GM21576 (cell line): ENCODE measurements around the gene CIITA.
A peak's percentile ranks its signal among the peaks of the same experiment; 100 is the strongest.

Experiments
- ATAC-seq: cut with Tn5 transposase; IDR thresholded peaks from one replicate; pipeline ENCODE4 v1.9.1; 2021; ENCODE audit warnings: mild to moderate bottlenecking, moderate library complexity; ENCODE audit not compliant: unreplicated experiment

CIITA gene

DNA sequence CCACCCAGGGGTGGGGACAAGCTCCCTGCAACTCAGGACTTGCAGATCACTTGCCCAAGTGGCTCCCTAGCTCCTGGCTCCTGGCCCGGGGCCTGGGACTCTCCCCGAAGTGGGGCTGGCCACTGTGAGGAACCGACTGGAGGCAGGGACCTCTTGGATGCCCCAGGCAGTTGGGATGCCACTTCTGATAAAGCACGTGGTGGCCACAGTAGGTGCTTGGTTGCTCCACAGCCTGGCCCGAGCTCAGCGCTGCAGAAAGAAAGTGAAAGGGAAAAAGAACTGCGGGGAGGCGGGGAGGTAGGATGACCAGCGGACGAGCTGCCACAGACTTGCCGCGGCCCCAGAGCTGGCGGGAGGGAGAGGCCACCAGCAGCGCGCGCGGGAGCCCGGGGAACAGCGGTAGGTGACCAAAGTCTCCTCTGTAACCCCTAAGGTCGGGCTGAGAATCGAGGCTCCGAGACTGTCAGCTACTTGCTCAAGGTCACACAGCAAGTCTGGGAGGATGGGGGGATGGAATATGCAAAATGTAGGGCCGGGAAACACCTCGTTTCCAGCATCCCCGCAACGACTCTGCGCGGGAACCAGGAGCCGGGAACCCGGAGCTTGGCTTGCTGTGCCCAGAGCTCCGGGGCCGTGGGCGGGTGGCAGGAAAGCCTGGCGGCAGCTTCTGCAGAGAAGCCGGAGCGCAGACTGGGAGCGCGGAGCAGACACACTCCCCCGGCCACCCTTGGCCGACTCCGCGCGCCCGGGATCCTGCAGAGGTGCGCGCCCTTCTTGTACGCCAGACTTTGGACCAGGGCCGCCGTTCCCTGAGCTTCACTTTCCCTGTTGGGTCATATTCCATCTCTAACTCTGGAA is 1.9 kb downstream of the CIITA start:
- no peak for ATAC-seq

GRCh38 chr16:10879681-10880589 is 2.9 kb downstream of the CIITA start:
- ATAC-seq = no peak

DNA sequence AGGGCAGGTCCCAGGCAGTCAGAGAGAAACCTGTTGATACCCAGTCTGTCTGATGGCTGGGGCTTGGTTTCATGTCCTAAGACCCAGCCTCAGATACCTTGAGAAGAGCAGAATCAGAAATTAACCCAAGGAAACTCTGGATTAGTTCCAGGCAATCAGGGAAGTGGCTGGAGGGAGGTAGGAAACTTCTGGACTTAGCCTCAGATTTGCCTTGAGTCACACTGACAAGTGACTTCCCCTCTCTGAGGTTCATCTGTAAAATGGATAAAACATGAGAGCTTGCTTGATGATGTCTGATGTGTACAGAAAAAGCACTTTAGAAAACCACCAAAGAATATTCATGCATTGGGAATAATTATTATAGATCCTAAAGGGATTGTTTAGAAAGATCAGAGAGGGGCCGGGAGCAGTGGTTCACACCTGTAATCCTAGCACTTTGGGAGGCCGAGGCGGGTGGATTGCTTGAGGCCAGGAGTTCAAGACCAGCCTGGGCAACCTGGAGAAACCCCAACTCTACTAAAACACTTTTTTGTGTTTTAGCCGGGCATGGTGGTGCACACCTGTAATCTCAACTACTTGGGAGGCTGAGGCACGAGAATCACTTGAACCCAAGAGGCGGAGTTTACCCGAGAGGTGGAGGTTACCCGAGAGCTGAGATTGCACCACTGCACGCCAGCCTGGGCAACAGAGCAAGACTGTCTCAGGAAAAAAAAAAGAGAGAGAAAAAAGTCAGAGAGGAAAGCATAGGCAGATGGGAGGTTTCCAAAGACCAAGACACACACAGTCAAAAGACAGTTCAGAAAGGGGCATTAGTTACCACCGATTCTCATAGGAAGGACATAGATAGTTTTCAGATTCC is 3.8 kb downstream of the CIITA start:
- no peak for ATAC-seq

- no peak for ATAC-seq
Measured at GRCh38 chr16:10881479-10882030, 4.6 kb downstream of the CIITA start.

DNA sequence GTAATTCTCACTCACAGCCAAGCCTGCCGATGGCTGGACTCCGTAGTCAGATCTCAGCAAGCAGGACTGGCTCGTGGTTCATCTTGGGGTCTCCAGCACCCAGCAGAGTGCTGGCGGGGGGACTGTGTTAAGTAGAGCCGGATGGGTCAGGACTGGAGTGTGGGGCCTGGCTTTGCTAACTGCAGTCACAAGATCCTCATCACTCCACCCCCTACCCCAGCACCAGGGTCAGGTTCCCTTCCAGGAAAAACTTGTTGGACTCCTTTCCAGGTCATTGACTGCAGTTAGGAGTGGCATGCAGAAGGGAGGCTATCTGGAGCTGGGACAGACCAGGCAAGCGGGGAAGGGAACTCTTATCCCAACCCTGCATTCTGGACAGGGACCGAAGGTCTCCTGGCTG is 6.0 kb downstream of the CIITA start:
- no peak for ATAC-seq

- no peak for ATAC-seq
Measured at GRCh38 chr16:10885246-10885645, 8.2 kb downstream of the CIITA start.

DNA sequence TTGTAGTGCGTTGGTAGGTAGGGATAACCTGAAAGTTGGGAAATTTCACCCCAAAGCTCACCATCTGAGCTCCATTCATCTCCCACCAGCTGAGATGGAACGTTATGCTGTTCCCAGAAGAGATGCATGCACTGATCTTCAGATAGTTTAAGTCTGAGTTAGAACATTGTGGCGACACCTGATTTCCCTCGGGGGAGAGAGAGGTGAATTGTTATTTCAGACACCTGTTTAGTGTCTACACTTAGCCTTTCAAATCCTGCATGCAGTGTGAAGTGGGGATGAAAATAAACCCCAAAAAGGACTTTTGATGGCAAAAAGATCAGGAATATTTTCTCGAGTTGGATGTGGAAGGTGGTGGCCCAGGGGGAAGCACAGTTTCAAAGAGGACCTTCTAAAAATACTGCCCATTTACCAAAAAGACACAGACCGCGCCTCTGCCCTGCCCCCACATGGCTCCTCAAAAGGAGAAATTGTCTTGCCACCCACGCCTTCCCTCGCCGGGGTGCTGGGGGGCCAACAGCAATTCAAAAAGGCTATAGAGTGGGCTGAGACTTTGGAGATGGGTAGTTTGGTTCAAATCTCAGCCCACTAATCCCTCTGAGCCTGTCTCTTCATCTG is 11.4 kb downstream of the CIITA start:
- no peak for ATAC-seq

GRCh38 chr16:10889855-10890254 is 12.9 kb downstream of the CIITA start:
- ATAC-seq = no peak

DNA sequence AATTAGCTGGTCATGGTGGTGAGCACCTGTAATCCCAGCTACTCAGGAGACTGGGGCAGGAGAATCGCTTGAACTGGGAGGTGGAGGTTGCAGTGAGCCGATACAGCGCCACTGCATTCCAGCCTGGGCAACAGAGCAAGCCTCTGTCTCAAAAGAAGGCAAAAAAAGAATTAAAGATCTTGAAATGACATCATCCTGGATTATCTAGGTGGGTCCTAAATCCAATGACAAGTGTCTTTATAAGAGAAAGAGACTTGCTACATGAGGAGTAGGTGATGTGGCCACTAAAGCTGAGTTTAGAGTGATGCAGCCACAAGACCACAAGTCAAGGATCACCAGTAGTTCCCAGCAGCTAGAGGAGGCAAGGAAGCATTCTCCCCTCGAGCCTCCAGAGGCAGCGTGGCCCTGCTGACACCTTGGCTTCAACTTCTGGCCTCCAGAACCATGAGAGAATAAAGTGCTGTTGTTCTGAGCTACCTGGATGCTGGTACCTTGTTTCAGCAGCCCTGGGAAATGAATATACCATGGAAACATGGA is 15.8 kb downstream of the CIITA start:
- no peak for ATAC-seq

DNA sequence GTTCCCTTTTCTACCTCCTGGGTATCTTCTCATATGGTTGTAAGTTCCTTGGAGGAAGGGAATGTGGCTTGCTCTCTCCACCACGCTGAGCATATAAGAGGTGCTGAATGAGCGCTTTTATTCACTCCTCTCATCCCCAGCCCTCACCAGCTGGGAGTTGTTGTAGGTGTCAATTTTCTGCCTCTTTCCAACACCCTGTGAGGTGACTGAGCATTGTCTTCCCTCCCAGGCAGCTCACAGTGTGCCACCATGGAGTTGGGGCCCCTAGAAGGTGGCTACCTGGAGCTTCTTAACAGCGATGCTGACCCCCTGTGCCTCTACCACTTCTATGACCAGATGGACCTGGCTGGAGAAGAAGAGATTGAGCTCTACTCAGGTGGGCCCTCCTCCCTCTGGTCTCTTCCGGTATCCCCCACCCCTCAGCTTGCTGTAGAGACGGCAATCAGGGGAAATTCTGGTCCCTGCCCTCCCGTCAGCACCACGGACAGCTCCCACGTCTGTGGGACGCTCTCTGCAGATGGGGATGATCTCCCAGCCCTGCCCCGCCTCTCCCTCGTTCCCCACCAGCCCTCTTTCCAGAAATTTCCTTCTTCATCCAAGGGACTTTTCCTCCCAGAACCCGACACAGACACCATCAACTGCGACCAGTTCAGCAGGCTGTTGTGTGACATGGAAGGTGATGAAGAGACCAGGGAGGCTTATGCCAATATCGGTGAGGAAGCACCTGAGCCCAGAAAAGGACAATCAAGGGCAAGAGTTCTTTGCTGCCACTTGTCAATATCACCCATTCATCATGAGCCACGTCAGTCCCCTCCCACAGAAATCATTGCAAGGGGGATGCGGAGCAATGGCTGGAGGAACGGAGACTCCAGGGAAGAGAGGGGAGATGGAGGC is 18.3 kb downstream of the CIITA start:
- ATAC-seq = no peak

DNA sequence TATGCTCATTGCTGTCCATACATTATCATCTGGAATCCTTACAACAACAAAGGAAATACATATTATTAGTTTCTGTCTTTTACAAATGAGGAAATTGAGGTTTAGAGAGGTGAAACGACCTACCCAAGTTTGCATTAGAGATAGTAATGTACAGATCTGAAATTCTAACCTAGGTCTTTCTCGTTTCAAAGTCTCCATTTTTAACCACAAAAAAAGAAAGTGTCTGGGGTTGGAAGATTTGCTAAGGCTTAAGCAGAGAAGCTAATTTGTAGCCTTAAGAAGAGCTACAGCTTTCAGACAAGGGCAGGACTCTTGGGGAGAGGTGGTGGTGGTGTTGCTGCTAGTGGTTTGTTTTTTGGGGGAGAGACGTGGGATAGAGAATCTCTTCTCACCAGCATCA is 19.2 kb downstream of the CIITA start:
- ATAC-seq = no peak

GRCh38 chr16:10896723-10897122 is 19.7 kb downstream of the CIITA start:
- ATAC-seq = no peak

DNA sequence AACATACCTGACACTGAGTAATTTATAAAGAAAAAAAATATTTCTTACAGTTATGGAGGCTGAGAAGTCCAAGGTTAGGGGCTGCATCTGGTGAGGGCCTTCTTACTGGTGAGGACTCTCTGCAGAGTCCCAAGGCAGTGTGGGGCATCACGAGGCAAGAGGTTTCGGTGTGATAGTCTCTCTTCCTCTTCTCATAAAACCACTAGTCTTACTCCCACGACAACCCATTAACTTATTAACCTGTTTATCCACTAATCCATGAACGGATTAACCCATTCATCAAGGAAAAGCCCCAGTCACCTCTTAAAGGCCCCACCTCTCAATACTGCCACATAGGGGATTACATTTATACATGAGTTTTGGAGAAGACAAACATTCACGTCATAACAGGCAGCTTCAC is 20.1 kb downstream of the CIITA start:
- peak; percentile 56 for ATAC-seq

DNA sequence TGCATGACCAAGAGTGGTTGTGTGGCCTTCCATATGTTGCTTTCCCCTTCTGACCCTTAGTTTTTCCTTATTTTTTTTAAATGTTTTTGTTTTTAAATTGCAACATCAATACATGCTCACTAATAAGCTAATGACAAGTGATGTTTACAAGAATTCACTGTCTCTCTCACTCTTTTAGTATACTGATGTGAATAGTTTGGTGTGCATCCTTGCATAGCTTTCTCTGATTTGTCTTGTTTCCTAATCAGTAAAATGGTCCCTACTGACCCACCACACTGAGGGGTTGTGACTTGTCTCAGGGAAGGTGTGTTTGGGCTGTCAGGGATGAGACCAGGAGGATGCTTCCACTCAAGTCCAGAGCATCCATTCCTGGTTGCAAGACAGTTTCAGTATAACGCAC is 26.0 kb downstream of the CIITA start:
- ATAC-seq = no peak

GRCh38 chr16:10906482-10906881 is 29.5 kb downstream of the CIITA start:
- ATAC-seq = no peak

- no peak for ATAC-seq
Measured at GRCh38 chr16:10906914-10907756, 30.1 kb downstream of the CIITA start.

GRCh38 chr16:10907757-10908045 is 30.7 kb downstream of the CIITA start:
- ATAC-seq = no peak

- no peak for ATAC-seq
Measured at GRCh38 chr16:10911267-10911666, 34.3 kb downstream of the CIITA start.
